ENCODE results near the gene TMEM238.

- TF ChIP-seq CTCF (IDR thresholded peaks at IDR 0.05) (no peak), POLR2AphosphoS5 (IDR thresholded peaks at IDR 0.05; ENCODE audit: low read depth, low read length) (no peak)
Observed at GRCh38 chr19:55376241-55376933, 7.7 kb downstream of the TMEM238 start, which contains the start of gene TMEM190.
